H9 (cell line): Measurements from ENCODE around the gene MORN3. TPM values are rescaled to one million over a fixed set of nuclear protein-coding genes. Genes with fewer than 3 reads are reported as not detected.

Source experiments
- DNase-seq: peaks from one replicate; pipeline ENCODE4 v3.0.0-alpha.2; 2017
- H2AFZ ChIP-seq: one replicate; pipeline ENCODE4 v1.6.1; 2013; ENCODE audit warnings: mild to moderate bottlenecking, low read length, control low read depth, moderate library complexity
- H2AK5ac ChIP-seq: 2 replicates; pipeline ENCODE4 v1.6.1; 2013; ENCODE audit warnings: low read length, control low read depth, mixed read lengths; ENCODE audit not compliant: insufficient read length
- H2BK120ac ChIP-seq: one replicate; pipeline ENCODE4 v1.6.1; 2013; ENCODE audit warnings: low read depth, mild to moderate bottlenecking, low read length, control low read depth, inconsistent platforms; ENCODE audit not compliant: poor library complexity, severe bottlenecking
- H2BK12ac ChIP-seq: 2 replicates; pipeline ENCODE4 v1.6.1; 2013; ENCODE audit warnings: low read length, control low read depth, mixed read lengths, low read depth; ENCODE audit not compliant: insufficient read length
- H2BK15ac ChIP-seq: 2 replicates; pipeline ENCODE4 v1.6.1; 2013; ENCODE audit warnings: low read depth, low read length, control low read depth
- H2BK20ac ChIP-seq: one replicate; pipeline ENCODE4 v1.6.1; 2013; ENCODE audit warnings: low read depth, mild to moderate bottlenecking, low read length, control low read depth, inconsistent platforms; ENCODE audit not compliant: poor library complexity, severe bottlenecking
- H2BK5ac ChIP-seq: 2 replicates; pipeline ENCODE4 v1.6.1; 2013; ENCODE audit warnings: low read length, control low read depth, mixed read lengths; ENCODE audit not compliant: insufficient read length
- H3K14ac ChIP-seq: 2 replicates; pipeline ENCODE4 v1.6.1; 2013; ENCODE audit warnings: low read length, control low read depth; ENCODE audit not compliant: insufficient read depth
- H3K18ac ChIP-seq: 2 replicates; pipeline ENCODE4 v1.6.1; 2013; ENCODE audit warnings: low read depth, mild to moderate bottlenecking, mixed read lengths, low read length, control low read depth; ENCODE audit not compliant: insufficient read length
- H3K23ac ChIP-seq: 2 replicates; pipeline ENCODE4 v1.6.1; 2013; ENCODE audit warnings: low read length, control low read depth, mixed read lengths, low read depth; ENCODE audit not compliant: insufficient read length
- H3K23me2 ChIP-seq: 2 replicates; pipeline ENCODE4 v1.6.1; 2013; ENCODE audit warnings: low read depth, mild to moderate bottlenecking, mixed read lengths, low read length, control low read depth; ENCODE audit not compliant: insufficient read length, poor library complexity, severe bottlenecking
- H3K27ac ChIP-seq: 2 replicates; pipeline ENCODE4 v1.5.1; 2013; ENCODE audit warnings: low read length, control low read depth, mixed read lengths, low read depth; ENCODE audit not compliant: insufficient read length
- H3K27me3 ChIP-seq: 2 replicates; pipeline ENCODE4 v1.6.1; 2013; ENCODE audit warnings: low read length, control low read depth, inconsistent platforms; ENCODE audit not compliant: insufficient read depth
- H3K4ac ChIP-seq: 2 replicates; pipeline ENCODE4 v1.6.1; 2013; ENCODE audit warnings: low read depth, mild to moderate bottlenecking, control low read depth, inconsistent platforms, low read length, moderate library complexity
- H3K4me1 ChIP-seq: 2 replicates; pipeline ENCODE4 v1.6.1; 2013; ENCODE audit warnings: low read length, control low read depth, inconsistent platforms; ENCODE audit not compliant: insufficient read depth
- H3K4me2 ChIP-seq: 2 replicates; pipeline ENCODE4 v1.6.1; 2013; ENCODE audit warnings: low read length, control low read depth, mixed read lengths; ENCODE audit not compliant: insufficient read length, insufficient read depth
- H3K56ac ChIP-seq: 2 replicates; pipeline ENCODE4 v1.6.1; 2013; ENCODE audit warnings: low read depth, mild to moderate bottlenecking, mixed read lengths, low read length, control low read depth; ENCODE audit not compliant: insufficient read length
- H3K79me1 ChIP-seq: 2 replicates; pipeline ENCODE4 v1.6.1; 2013; ENCODE audit warnings: low read depth, mild to moderate bottlenecking, moderate library complexity, low read length, control low read depth, inconsistent platforms; ENCODE audit not compliant: insufficient read depth, poor library complexity, severe bottlenecking
- H3K79me2 ChIP-seq: 2 replicates; pipeline ENCODE4 v1.6.1; 2013; ENCODE audit warnings: low read length, control low read depth, inconsistent platforms; ENCODE audit not compliant: insufficient read depth
- H3K9ac ChIP-seq: 2 replicates; pipeline ENCODE4 v1.6.1; 2013; ENCODE audit warnings: low read length, control low read depth, mixed read lengths; ENCODE audit not compliant: insufficient read length; ENCODE audit errors: extremely low read depth
- H3K9me3 ChIP-seq: one replicate; pipeline ENCODE4 v1.6.1; 2013; ENCODE audit warnings: low read depth, low read length, inconsistent platforms; ENCODE audit not compliant: control insufficient read depth
- H3T11ph ChIP-seq: one replicate; pipeline ENCODE4 v1.6.1; 2013; ENCODE audit warnings: mild to moderate bottlenecking, low read length, control low read depth, inconsistent platforms
- H4K20me1 ChIP-seq: one replicate; pipeline ENCODE4 v1.6.1; 2013; ENCODE audit not compliant: control insufficient read depth, insufficient read length, insufficient read depth
- H4K5ac ChIP-seq: 2 replicates; pipeline ENCODE4 v1.6.1; 2013; ENCODE audit warnings: low read depth, mild to moderate bottlenecking, mixed read lengths, low read length, control low read depth; ENCODE audit not compliant: insufficient read length
- H4K8ac ChIP-seq: replicated peaks from 2 replicates; pipeline ENCODE4 v1.6.1; 2013; ENCODE audit warnings: low read length, control low read depth, mixed read lengths, low read depth; ENCODE audit not compliant: insufficient read length
- H4K91ac ChIP-seq: 2 replicates; pipeline ENCODE4 v1.6.1; 2013; ENCODE audit warnings: low read depth, mild to moderate bottlenecking, moderate library complexity, mixed read lengths, low read length, control low read depth; ENCODE audit not compliant: insufficient read length
- H3K27ac Mint-ChIP-seq, 3 experiments: 2 replicates in 2 of 3; 3 replicates in 1 of 3; pipeline ENCODE4 v1.8.0; 2020 to 2021; ENCODE audit warnings: mixed read lengths in 3 of 3, mild to moderate bottlenecking in 1 of 3, moderate library complexity in 1 of 3
- H3K27me3 Mint-ChIP-seq: 2 replicates; pipeline ENCODE4 v1.8.0; 2021; ENCODE audit warnings: low read depth, mild to moderate bottlenecking, moderate library complexity, mixed read lengths
- H3K36me3 Mint-ChIP-seq, 3 experiments: 2 replicates in 2 of 3; 3 replicates in 1 of 3; pipeline ENCODE4 v1.8.0; 2020 to 2021; ENCODE audit warnings: low read depth in 3 of 3, mixed read lengths in 3 of 3; ENCODE audit not compliant: insufficient read depth in 1 of 3
- H3K4me1 Mint-ChIP-seq, 2 experiments: 2 replicates each; pipeline ENCODE4 v1.8.0; 2020; ENCODE audit warnings: mixed read lengths in 2 of 2
- H3K4me3 Mint-ChIP-seq, 2 experiments: 2 replicates in 1 of 2; 3 replicates in 1 of 2; pipeline ENCODE4 v1.8.0; 2020 to 2021; ENCODE audit warnings: mild to moderate bottlenecking in 2 of 2, mixed read lengths in 2 of 2, moderate library complexity in 1 of 2
- H3K9me3 Mint-ChIP-seq, 2 experiments: 2 replicates in 1 of 2; 3 replicates in 1 of 2; pipeline ENCODE4 v1.8.0; 2020; ENCODE audit warnings: mild to moderate bottlenecking in 2 of 2, mixed read lengths in 2 of 2, moderate library complexity in 1 of 2
- WGBS: extraction: QIAGEN DNeasy Blood & Tissue Kit; methylation state at CpG from one replicate; pipeline ENCODE4 v1.1.7; 2013; ENCODE audit warnings: missing lambda C conversion rate, low lambda C conversion rate, mixed read lengths; ENCODE audit not compliant: insufficient read length; ENCODE audit errors: extremely low coverage; 5-methylcytosine and 5-hydroxymethylcytosine counted together
- long read RNA-seq: library from polyadenylated mRNA; unstranded; transcript quantifications from one replicate; pipeline ENCODE4 v2.0.0, GENCODE V29; 2020
- total RNA-seq: library from RNA; stranded (reverse); gene quantifications from 2 replicates; pipeline ENCODE4 v1.2.1, GENCODE V29; 2021
- TF ChIP-seq, protein P1 (sequence below): fragments of 200-600 bp; sonication (generic); conservative IDR thresholded peaks from 3 replicates; pipeline ENCODE4 v1.8.0; 2021; ENCODE audit warnings: antibody characterized with exemption, mild to moderate bottlenecking

MORN3 gene, protein sequence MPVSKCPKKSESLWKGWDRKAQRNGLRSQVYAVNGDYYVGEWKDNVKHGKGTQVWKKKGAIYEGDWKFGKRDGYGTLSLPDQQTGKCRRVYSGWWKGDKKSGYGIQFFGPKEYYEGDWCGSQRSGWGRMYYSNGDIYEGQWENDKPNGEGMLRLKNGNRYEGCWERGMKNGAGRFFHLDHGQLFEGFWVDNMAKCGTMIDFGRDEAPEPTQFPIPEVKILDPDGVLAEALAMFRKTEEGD
- total RNA-seq: 0.24 and 0.37 TPM in 2 replicates
- long read RNA-seq, partial matches to known transcripts: 0 of 2 reads
- long read RNA-seq, other reads (novel, unspliced or antisense): 2 of 2 reads

DNA sequence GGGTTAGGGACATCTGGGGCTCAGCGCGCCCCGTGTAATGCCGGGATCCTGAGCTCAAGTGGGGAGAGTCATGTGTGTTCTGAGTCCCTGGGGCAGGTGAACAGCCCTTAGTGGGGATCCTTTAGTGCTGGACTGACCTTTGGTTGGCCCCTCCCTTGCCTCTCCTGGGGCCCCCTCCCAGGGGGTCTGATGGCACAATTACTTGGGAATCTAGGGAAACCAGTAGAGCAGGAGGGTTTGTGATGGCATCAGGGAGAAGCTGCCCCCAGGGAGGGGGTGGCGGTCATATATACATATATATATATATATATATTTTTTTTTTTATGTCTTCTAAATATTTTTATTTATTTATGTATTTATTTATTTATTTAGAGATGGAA, at the start of gene MORN3:
Gene MORN3, minus strand, starts transcription at position 134 of the 380 bp plus-strand sequence. CDS start 171 bp downstream, outside the sequence.
- H2AK5ac ChIP-seq: no peak within 1 kb of the TSS
- H2AFZ ChIP-seq: no peak within 1 kb of the TSS
- H2BK20ac ChIP-seq: no peak within 1 kb of the TSS
- Mint-ChIP-seq H3K4me3 (no peak within 1 kb of the TSS), H3K27ac (peak within 1 kb of the TSS; percentile 15 to 68 (median 66); a peak in 4 of 7 replicates), H3K9me3 (no peaks in the 10 kb centered on the region), H3K36me3 (peaks cover 2 to 20% (median 10%) of the 10 kb centered on the region in 3 experiments; a peak in 5 of 7 replicates), H3K27me3 (no peaks in the 10 kb centered on the region), H3K4me1 (peaks cover 20 to 32% of the 10 kb centered on the region in 2 experiments)
- H3K9ac ChIP-seq: no peak within 1 kb of the TSS
- H3T11ph ChIP-seq: no peak within 1 kb of the TSS
- peaks cover 3% of the 10 kb centered on the region for H3K23me2 ChIP-seq
- H3K56ac ChIP-seq: no peak within 1 kb of the TSS
- H3K23ac ChIP-seq: no peak within 1 kb of the TSS
- H2BK12ac ChIP-seq: no peak within 1 kb of the TSS
- no peak within 1 kb of the TSS for H3K27ac ChIP-seq
- no peak within 1 kb of the TSS for H4K91ac ChIP-seq
- TF ChIP-seq, protein P1, sequence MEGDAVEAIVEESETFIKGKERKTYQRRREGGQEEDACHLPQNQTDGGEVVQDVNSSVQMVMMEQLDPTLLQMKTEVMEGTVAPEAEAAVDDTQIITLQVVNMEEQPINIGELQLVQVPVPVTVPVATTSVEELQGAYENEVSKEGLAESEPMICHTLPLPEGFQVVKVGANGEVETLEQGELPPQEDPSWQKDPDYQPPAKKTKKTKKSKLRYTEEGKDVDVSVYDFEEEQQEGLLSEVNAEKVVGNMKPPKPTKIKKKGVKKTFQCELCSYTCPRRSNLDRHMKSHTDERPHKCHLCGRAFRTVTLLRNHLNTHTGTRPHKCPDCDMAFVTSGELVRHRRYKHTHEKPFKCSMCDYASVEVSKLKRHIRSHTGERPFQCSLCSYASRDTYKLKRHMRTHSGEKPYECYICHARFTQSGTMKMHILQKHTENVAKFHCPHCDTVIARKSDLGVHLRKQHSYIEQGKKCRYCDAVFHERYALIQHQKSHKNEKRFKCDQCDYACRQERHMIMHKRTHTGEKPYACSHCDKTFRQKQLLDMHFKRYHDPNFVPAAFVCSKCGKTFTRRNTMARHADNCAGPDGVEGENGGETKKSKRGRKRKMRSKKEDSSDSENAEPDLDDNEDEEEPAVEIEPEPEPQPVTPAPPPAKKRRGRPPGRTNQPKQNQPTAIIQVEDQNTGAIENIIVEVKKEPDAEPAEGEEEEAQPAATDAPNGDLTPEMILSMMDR: no peak
- no peak within 1 kb of the TSS for H3K18ac ChIP-seq
- H3K14ac ChIP-seq: no peak within 1 kb of the TSS
- no peak within 1 kb of the TSS for H2BK15ac ChIP-seq
- no peak within 1 kb of the TSS for H4K8ac ChIP-seq
- H3K79me1 ChIP-seq: no peaks in the 10 kb centered on the region
- H4K5ac ChIP-seq: no peak within 1 kb of the TSS
- H2BK120ac ChIP-seq: no peak within 1 kb of the TSS
- H3K4me1 ChIP-seq: no peaks in the 10 kb centered on the region
- no CpG with 5 or more reads among the region's 5 CpGs for WGBS
- H3K4ac ChIP-seq: no peak within 1 kb of the TSS
- DNase-seq: no peak
- H3K9me3 ChIP-seq: no peaks in the 10 kb centered on the region
- no peak within 1 kb of the TSS for H3K4me2 ChIP-seq
- no peaks in the 10 kb centered on the region for H4K20me1 ChIP-seq
- H2BK5ac ChIP-seq: no peak within 1 kb of the TSS
- no peaks in the 10 kb centered on the region for H3K79me2 ChIP-seq
- H3K27me3 ChIP-seq: no peaks in the 10 kb centered on the region
